Measurements from ENCODE around the gene ZNF827. TPM values are rescaled to one million over a fixed set of nuclear protein-coding genes. Genes with fewer than 3 reads are reported as not detected.

The ZNF827 gene
- total RNA-seq, 1 experiment from 2014 or later: 5.3 TPM

GRCh38 chr4:145743641-145744040 lies 195.0 kb downstream of the ZNF827 start:
- H3K4me1 Mint-ChIP-seq (ENCODE audit: low read depth, unreplicated experiment): peaks cover 12% of the 10 kb centered on the region
- Histone ChIP-seq H3K36me3 (ENCODE audit: control insufficient read depth, insufficient read depth, low read length) (no peaks in the 10 kb centered on the region), H3K27me3 (replicated peaks; ENCODE audit: control insufficient read depth, insufficient read depth, low read length) (no peaks in the 10 kb centered on the region), H3K9me3 (no peaks in the 10 kb centered on the region), H3K4me1 (peaks cover 21% of the 10 kb centered on the region), H3K4me3 (ENCODE audit: low read depth, low read length) (no peak overlapping the region)
- H3K36me3 Mint-ChIP-seq (ENCODE audit: insufficient read depth, unreplicated experiment): no peaks in the 10 kb centered on the region
- ChIA-PET POLR2A (no interaction called here), CTCF (interaction anchor here (0.6 kb wide), 1 partner anchor 43 kb away, joined by 6 read pairs; no protein-coding TSS in a partner anchor)
- no peak for DNase-seq
- TF ChIP-seq CTCF (IDR thresholded peaks at IDR 0.05; ENCODE audit: insufficient read depth in 1 of 2, low read depth in 1 of 2, low read length in 1 of 2, severe bottlenecking in 1 of 2, unreplicated experiment in 1 of 2): no peak
- no peak overlapping the region for H3K27ac Mint-ChIP-seq (ENCODE audit: unreplicated experiment)
- H3K9me3 Mint-ChIP-seq (ENCODE audit: unreplicated experiment): peaks cover 7% of the 10 kb centered on the region
- no peak overlapping the region for H3K4me3 Mint-ChIP-seq (ENCODE audit: unreplicated experiment)
- BruUV-seq (replicated peaks): no TSS peak
- peaks cover 7% of the 10 kb centered on the region for H3K27me3 Mint-ChIP-seq (ENCODE audit: insufficient read depth, unreplicated experiment)
- intact Hi-C loops (cut with micrococcal nuclease; ENCODE audit: unreplicated experiment): no loop called here

GRCh38 chr4:145740806-145741205 lies 197.8 kb downstream of the ZNF827 start:
- H3K27me3 ChIP-seq (replicated peaks; ENCODE audit: control insufficient read depth, insufficient read depth, low read length): no peaks in the 10 kb centered on the region
- no peaks in the 10 kb centered on the region for H3K36me3 Mint-ChIP-seq (ENCODE audit: insufficient read depth, unreplicated experiment)
- no peaks in the 10 kb centered on the region for H3K9me3 ChIP-seq
- H3K4me1 Mint-ChIP-seq (ENCODE audit: low read depth, unreplicated experiment): peaks cover 14% of the 10 kb centered on the region
- H3K4me3 Mint-ChIP-seq (ENCODE audit: unreplicated experiment): no peak overlapping the region
- H3K27me3 Mint-ChIP-seq (ENCODE audit: insufficient read depth, unreplicated experiment): no peaks in the 10 kb centered on the region
- BruUV-seq (replicated peaks): no TSS peak
- H3K36me3 ChIP-seq (ENCODE audit: control insufficient read depth, insufficient read depth, low read length): no peaks in the 10 kb centered on the region
- ChIA-PET CTCF (no interaction called here), POLR2A (no interaction called here)
- DNase-seq: no peak
- H3K4me1 ChIP-seq: peaks cover 30% of the 10 kb centered on the region
- H3K4me3 ChIP-seq (ENCODE audit: low read depth, low read length): no peak overlapping the region
- no peak overlapping the region for H3K27ac Mint-ChIP-seq (ENCODE audit: unreplicated experiment)
- intact Hi-C loops (cut with micrococcal nuclease; ENCODE audit: unreplicated experiment): no loop called here
- no peak for TF ChIP-seq CTCF (IDR thresholded peaks at IDR 0.05; ENCODE audit: insufficient read depth in 1 of 2, low read depth in 1 of 2, low read length in 1 of 2, severe bottlenecking in 1 of 2, unreplicated experiment in 1 of 2)
- H3K9me3 Mint-ChIP-seq (ENCODE audit: unreplicated experiment): peaks cover 7% of the 10 kb centered on the region

- Histone ChIP-seq H3K27me3 (replicated peaks; ENCODE audit: control insufficient read depth, insufficient read depth, low read length) (no peaks in the 10 kb centered on the region), H3K4me1 (peaks cover 40% of the 10 kb centered on the region), H3K36me3 (ENCODE audit: control insufficient read depth, insufficient read depth, low read length) (no peaks in the 10 kb centered on the region), H3K9me3 (no peaks in the 10 kb centered on the region), H3K4me3 (ENCODE audit: low read depth, low read length) (no peak overlapping the region)
- H3K27ac Mint-ChIP-seq (ENCODE audit: unreplicated experiment): no peak overlapping the region
- POLR2A ChIA-PET: no interaction called here
- no peaks in the 10 kb centered on the region for H3K27me3 Mint-ChIP-seq (ENCODE audit: insufficient read depth, unreplicated experiment)
- DNase-seq: no peak
- no peaks in the 10 kb centered on the region for H3K36me3 Mint-ChIP-seq (ENCODE audit: insufficient read depth, unreplicated experiment)
- BruUV-seq (replicated peaks): no TSS peak
- no peak overlapping the region for H3K4me3 Mint-ChIP-seq (ENCODE audit: unreplicated experiment)
- intact Hi-C loops (cut with micrococcal nuclease; ENCODE audit: unreplicated experiment): no loop called here
- no peaks in the 10 kb centered on the region for H3K9me3 Mint-ChIP-seq (ENCODE audit: unreplicated experiment)
- TF ChIP-seq CTCF (IDR thresholded peaks at IDR 0.05; ENCODE audit: insufficient read depth in 1 of 2, low read depth in 1 of 2, low read length in 1 of 2, severe bottlenecking in 1 of 2, unreplicated experiment in 1 of 2): no peak
- peaks cover 23% of the 10 kb centered on the region for H3K4me1 Mint-ChIP-seq (ENCODE audit: low read depth, unreplicated experiment)
- CTCF ChIA-PET: no interaction called here
Observed at GRCh38 chr4:145739845-145740244, 198.8 kb downstream of the ZNF827 start.
